NCI-H446 treated with DMSO at 0.1 percent for 48 hours (cell line): ENCODE data around the gene SF3A1.

Source experiments
- DNase-seq: peaks from one replicate; lab custom pipeline; 2025; lab: John Stamatoyannopoulos, UW

The SF3A1 gene

GRCh38 chr22:30288419-30289140 is 68.1 kb downstream of the SF3A1 start:
- DNase-seq, result no peak

- peak; percentile 47 for DNase-seq
Measured at GRCh38 chr22:30287648-30288418, 68.9 kb downstream of the SF3A1 start.

- no peak for DNase-seq
Measured at GRCh38 chr22:30286813-30287647, 69.7 kb downstream of the SF3A1 start.

- no peak for DNase-seq
Measured at GRCh38 chr22:30286331-30286730, 70.4 kb downstream of the SF3A1 start.

GRCh38 chr22:30285846-30286200 is 70.9 kb downstream of the SF3A1 start:
- no peak for DNase-seq

GRCh38 chr22:30285176-30285845 is 71.4 kb downstream of the SF3A1 start:
- no peak for DNase-seq

- DNase-seq, result no peak
Measured at GRCh38 chr22:30284666-30285065, 72.0 kb downstream of the SF3A1 start.

- no peak for DNase-seq
Measured at GRCh38 chr22:30284172-30284571, 72.5 kb downstream of the SF3A1 start.

- no peak for DNase-seq
Measured at GRCh38 chr22:30283342-30283741, 73.4 kb downstream of the SF3A1 start.

GRCh38 chr22:30282616-30283046 is 74.1 kb downstream of the SF3A1 start:
- DNase-seq, result no peak
